ENCODE measurements around the gene ZKSCAN2. TPM values are rescaled to one million over a fixed set of nuclear protein-coding genes. Genes with fewer than 3 reads are reported as not detected.

Gene ZKSCAN2
- total and polyA plus RNA-seq, 2 of the 8 experiments (the other 6 are each of a cell fraction or from before 2014, with no cell fraction given): 2.2 to 11.6 TPM

DNA sequence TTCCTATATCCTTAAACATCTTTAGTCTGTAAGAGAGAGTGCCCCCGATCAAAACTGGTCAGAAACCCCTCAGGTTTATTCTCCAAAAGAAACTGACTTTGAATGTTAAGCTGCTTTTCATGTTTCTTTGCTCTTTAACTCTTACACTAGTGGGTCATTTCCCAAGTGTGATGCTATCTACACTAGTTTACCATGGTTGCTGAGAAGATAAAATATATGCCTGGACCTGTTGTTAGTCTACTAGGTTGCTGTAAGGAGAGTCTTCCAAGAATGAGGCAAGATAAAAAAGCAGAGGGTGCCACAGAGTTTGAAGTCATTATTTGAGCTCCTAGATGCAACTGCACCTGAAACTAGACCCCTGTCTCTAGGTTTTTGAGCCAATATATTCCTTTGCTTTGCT lies 12.2 kb upstream of the ZKSCAN2 start:
- TF ChIP-seq JUND (IDR thresholded peaks at IDR 0.05; ENCODE audit: low read length): no peak
- TF ChIP-seq JUN (IDR thresholded peaks at IDR 0.05; ENCODE audit: low read depth, low read length): no peak
- TF ChIP-seq, protein P1, sequence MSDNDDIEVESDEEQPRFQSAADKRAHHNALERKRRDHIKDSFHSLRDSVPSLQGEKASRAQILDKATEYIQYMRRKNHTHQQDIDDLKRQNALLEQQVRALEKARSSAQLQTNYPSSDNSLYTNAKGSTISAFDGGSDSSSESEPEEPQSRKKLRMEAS (IDR thresholded peaks at IDR 0.05): no peak
- TF ChIP-seq KDM4A (IDR thresholded peaks at IDR 0.05; ENCODE audit: low read depth, low read length, severe bottlenecking): no peak
- TF ChIP-seq PHF8 (conservative IDR thresholded peaks at IDR 0.05; ENCODE audit: low read depth, low read length): no peak
- no peak for TF ChIP-seq TEAD4 (IDR thresholded peaks at IDR 0.05; ENCODE audit: low read depth, low read length)
- TF ChIP-seq RAD21 (IDR thresholded peaks at IDR 0.05 in 1 of 2, conservative IDR thresholded peaks at IDR 0.05 in 1 of 2; ENCODE audit: low read depth in 2 of 2, low read length in 2 of 2): no peak
- no peak for TF ChIP-seq EP300 (IDR thresholded peaks at IDR 0.05; ENCODE audit: borderline replicate concordance in 1 of 2, low read depth in 2 of 2, low read length in 2 of 2)
- TF ChIP-seq SIX5 (IDR thresholded peaks at IDR 0.05; ENCODE audit: low read depth, low read length): no peak
- TF ChIP-seq CEBPB (IDR thresholded peaks at IDR 0.05; ENCODE audit: low read depth, low read length): no peak
- TF ChIP-seq GTF2F1 (IDR thresholded peaks at IDR 0.05; ENCODE audit: borderline replicate concordance, low read depth, low read length): no peak
- TF ChIP-seq CTBP2 (IDR thresholded peaks at IDR 0.05; ENCODE audit: borderline replicate concordance, insufficient read depth, insufficient read length, low read length): no peak
- no peak for TF ChIP-seq RFX5 (IDR thresholded peaks at IDR 0.05; ENCODE audit: borderline replicate concordance, low read depth, low read length)
- no peak for TF ChIP-seq CHD1 (IDR thresholded peaks at IDR 0.05; ENCODE audit: low read depth, low read length)

More for the DNA sequence above, 12.2 kb upstream of the ZKSCAN2 start:
- Histone ChIP-seq H3K4me2 (ENCODE audit: insufficient read depth in 1 of 2, low read depth in 2 of 2, low read length in 2 of 2) (no peak overlapping the region), H3K79me2 (ENCODE audit: control insufficient read depth in 1 of 2, insufficient read depth in 2 of 2, low read length in 2 of 2) (peaks cover 0 to 17% of the 10 kb centered on the region in 2 experiments; a peak in 2 of 4 replicates), H4K8ac (ENCODE audit: extremely low read depth, insufficient read depth, low read length) (no peak overlapping the region), H2BK20ac (ENCODE audit: low read length) (no peak overlapping the region), H3K79me1 (ENCODE audit: low read depth, low read length) (peaks cover 10% of the 10 kb centered on the region), H4K91ac (replicated peaks; ENCODE audit: insufficient read length, low read length) (no peak overlapping the region), H3K27ac (ENCODE audit: low read depth, low read length) (no peak overlapping the region), H3K56ac (replicated peaks; ENCODE audit: insufficient read length, low read depth, low read length) (no peak overlapping the region), H4K20me1 (replicated peaks in 1 of 2; ENCODE audit: control insufficient read depth in 1 of 2, insufficient read depth in 2 of 2, low read length in 2 of 2) (peaks cover 4 to 7% of the 10 kb centered on the region in 2 experiments), H3K9ac (replicated peaks in 1 of 4; ENCODE audit: extremely low read depth in 1 of 4, low read depth in 3 of 4, low read length in 3 of 4) (no peak overlapping the region), H2BK5ac (ENCODE audit: low read depth, low read length) (no peak overlapping the region), H3K4me3 (ENCODE audit: extremely low read depth in 1 of 4, insufficient read depth in 2 of 4, low read depth in 3 of 4, low read length in 4 of 4) (no peak overlapping the region), H2BK120ac (replicated peaks; ENCODE audit: low read depth, low read length) (no peak overlapping the region), H2BK15ac (ENCODE audit: low read length) (no peak overlapping the region), H4K5ac (ENCODE audit: insufficient read length, low read depth, low read length) (no peak overlapping the region), H3K4me1 (replicated peaks in 1 of 4; ENCODE audit: control insufficient read depth in 3 of 4, insufficient read depth in 4 of 4, low read length in 3 of 4) (no peaks in the 10 kb centered on the region), H3K14ac (ENCODE audit: insufficient read length) (no peak overlapping the region), H3K18ac (ENCODE audit: extremely low read depth, low read length) (no peak overlapping the region), H2BK12ac (ENCODE audit: low read depth, low read length) (no peak overlapping the region), H3K4ac (replicated peaks; ENCODE audit: insufficient read length, low read depth, low read length) (no peak overlapping the region), H3K23ac (ENCODE audit: insufficient read length) (no peak overlapping the region), H2AK5ac (ENCODE audit: low read depth, low read length) (no peak overlapping the region), H3K36me3 (ENCODE audit: control insufficient read depth in 2 of 4, insufficient read depth in 4 of 4, low read length in 3 of 4) (peaks cover 0 to 5% (median 0%) of the 10 kb centered on the region in 4 experiments; a peak in 1 of 8 replicates), H3K9me3 (ENCODE audit: insufficient read depth in 2 of 2, low read depth in 1 of 2, low read length in 1 of 2) (no peaks in the 10 kb centered on the region), H3K23me2 (ENCODE audit: low read depth, low read length) (no peaks in the 10 kb centered on the region), H3K27me3 (replicated peaks in 1 of 4; ENCODE audit: control insufficient read depth in 3 of 4, extremely low read depth in 1 of 4, insufficient read depth in 3 of 4, low read length in 3 of 4) (no peaks in the 10 kb centered on the region), H2AFZ (ENCODE audit: low read length) (no peak overlapping the region)
- POLR2A ChIA-PET (ENCODE audit: partially characterized antibody): interaction anchor here (1.1 to 3.7 kb wide), 2 partner anchors 9 to 24 kb away, joined by 3 to 23 read pairs; no protein-coding TSS in a partner anchor
- 80% methylated on average over 1 of the region's 1 CpG; no CpG with 5 or more reads in 1 of the 2 experiments for WGBS, 2 experiments (ENCODE audit: extremely low coverage in 1 of 2, insufficient coverage in 1 of 2, insufficient read length in 1 of 2, insufficient replicate concordance in 2 of 2, low coverage in 1 of 2, low lambda C conversion rate in 2 of 2, missing lambda C conversion rate in 1 of 2)
- FAIRE-seq (no peak), DNase-seq (ENCODE audit: low read depth in 1 of 2, low spot score in 2 of 2) (no peak)
- CTCF ChIA-PET (ENCODE audit: partially characterized antibody): interaction anchor here (0.6 to 0.8 kb wide), 2 partner anchors 9 to 1840 kb away, joined by 3 read pairs; no protein-coding TSS in a partner anchor

Data from H1 (cell line).